HS-5 (cell line): ENCODE data around the gene OR4B1.

Experiments used
- DNase-seq: peaks from one replicate; pipeline ENCODE4 v3.0.0-alpha.2; 2012; ENCODE audit warnings: low read depth

OR4B1 gene

DNA sequence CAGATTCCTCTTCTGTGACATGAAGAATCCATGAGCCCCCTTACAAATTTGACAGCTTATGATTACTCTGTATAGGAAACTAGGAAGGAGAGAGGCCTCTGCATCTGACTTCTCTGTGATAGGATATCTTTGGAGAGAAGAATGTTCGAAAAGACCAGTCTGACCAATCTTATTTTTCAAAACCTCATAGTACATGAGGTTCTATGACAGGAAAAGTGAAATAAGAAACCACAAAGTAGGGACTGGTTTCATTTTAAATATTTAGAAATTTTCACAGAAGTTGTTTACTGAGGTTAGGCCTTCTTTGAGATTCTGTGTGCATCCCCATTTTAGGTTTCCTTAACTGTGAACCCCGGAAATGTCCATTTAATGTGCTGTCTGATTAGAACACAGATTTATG lies 45.0 kb downstream of the OR4B1 start:
- DNase-seq = no peak

DNA sequence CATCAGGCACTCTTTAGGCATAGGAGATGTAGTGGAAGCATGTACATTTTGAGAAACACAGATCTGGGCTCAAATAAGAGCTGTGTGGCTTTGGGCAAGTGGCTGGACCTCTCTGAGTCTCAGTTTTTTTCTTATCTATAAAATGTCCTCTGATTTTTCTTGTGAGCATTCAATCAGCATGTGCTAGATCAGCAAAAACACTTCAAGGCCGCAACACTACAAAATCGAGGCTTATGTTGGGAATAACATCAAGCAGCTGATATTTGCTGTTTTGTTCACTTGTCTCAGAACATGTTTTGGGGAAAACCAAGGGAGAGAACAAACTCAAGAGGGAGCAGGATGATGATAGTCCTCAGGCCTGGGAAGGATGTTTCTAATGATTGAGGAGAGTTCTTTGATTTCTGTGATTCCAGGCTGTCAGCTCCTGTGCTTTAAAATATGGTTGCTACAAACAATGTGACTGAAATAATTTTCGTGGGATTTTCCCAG lies 46.9 kb downstream of the OR4B1 start, which contains the start of gene OR4X1:
OR4X1 (plus strand) TSS at position 439 of the 489 bp plus-strand sequence; CDS start at position 439, 0 bp downstream.
- no peak for DNase-seq
